SKM-1 treated with dmso at 0.1 percent for 144 hours (cell line): Measurements from ENCODE around the gene TMEM143.
"Not testable (repeated sequence)": the region's sequence is repeated elsewhere in the genome, so short reads cannot be mapped to it uniquely, and the experiment has no call there.

Experiments used
- DNase-seq: peaks from one replicate; lab custom pipeline; 2025; ENCODE audit not compliant: unreplicated experiment; lab: John Stamatoyannopoulos, UW

TMEM143 gene

GRCh38 chr19:48297975-48298374 lies 65.8 kb downstream of the TMEM143 start:
- no peak for DNase-seq

GRCh38 chr19:48296963-48297734 lies 66.6 kb downstream of the TMEM143 start:
- DNase-seq = no peak

- DNase-seq = no peak
These were observed 68.3 kb downstream of the TMEM143 start for GRCh38 chr19:48295458-48295857.

- no peak for DNase-seq
These were observed 70.9 kb downstream of the TMEM143 start for GRCh38 chr19:48292798-48293197.

- not testable (repeated sequence) for DNase-seq
These were observed 72.3 kb downstream of the TMEM143 start for GRCh38 chr19:48291489-48291815.

- DNase-seq = no peak
These were observed 72.8 kb downstream of the TMEM143 start for GRCh38 chr19:48290771-48291488.

GRCh38 chr19:48290401-48290770 lies 73.4 kb downstream of the TMEM143 start:
- no peak for DNase-seq

- no peak for DNase-seq
These were observed 76.0 kb downstream of the TMEM143 start for GRCh38 chr19:48287748-48288147.

- no peak for DNase-seq
These were observed 78.8 kb downstream of the TMEM143 start for GRCh38 chr19:48284896-48285295.

- no peak for DNase-seq
These were observed 79.8 kb downstream of the TMEM143 start for GRCh38 chr19:48283908-48284307.
